GM18499 (cell line): ENCODE results near the gene CLDND1.

Experiments used
- ATAC-seq: cut with Tn5 transposase; IDR thresholded peaks from one replicate; pipeline ENCODE4 v1.9.1; 2021; ENCODE audit warnings: moderate number of reproducible peaks; ENCODE audit not compliant: insufficient read depth, unreplicated experiment

Gene CLDND1

GRCh38 chr3:98521897-98522543 lies 682 bp downstream of the CLDND1 start:
- peak; percentile 31 for ATAC-seq

GRCh38 chr3:98519351-98519750 lies 3.4 kb downstream of the CLDND1 start:
- ATAC-seq, result no peak

- ATAC-seq, result no peak
Observed at GRCh38 chr3:98518816-98519215, 3.9 kb downstream of the CLDND1 start.

- no peak for ATAC-seq
Observed at GRCh38 chr3:98514948-98515347, 7.8 kb downstream of the CLDND1 start.

- no peak for ATAC-seq
Observed at GRCh38 chr3:98513736-98514135, 9.0 kb downstream of the CLDND1 start.

GRCh38 chr3:98513091-98513511 lies 9.6 kb downstream of the CLDND1 start:
- no peak for ATAC-seq

- no peak for ATAC-seq
Observed at GRCh38 chr3:98512576-98512975, 10.1 kb downstream of the CLDND1 start.

GRCh38 chr3:98508582-98508981 lies 14.1 kb downstream of the CLDND1 start:
- ATAC-seq, result no peak

GRCh38 chr3:98504539-98504938 lies 18.2 kb downstream of the CLDND1 start:
- ATAC-seq, result no peak

GRCh38 chr3:98501863-98502576 lies 20.7 kb downstream of the CLDND1 start:
- ATAC-seq, result no peak

GRCh38 chr3:98501270-98501669 lies 21.4 kb downstream of the CLDND1 start:
- no peak for ATAC-seq

GRCh38 chr3:98500019-98500418 lies 22.7 kb downstream of the CLDND1 start:
- no peak for ATAC-seq

GRCh38 chr3:98497381-98497780 lies 25.3 kb downstream of the CLDND1 start, which contains the start of gene OR5K2:
Gene OR5K2, plus strand, starts transcription at chr3:98497681. Its CDS starts 0 bp downstream, at chr3:98497681.
- ATAC-seq, result no peak

- no peak for ATAC-seq
Observed at GRCh38 chr3:98483626-98484025, 39.1 kb downstream of the CLDND1 start.

- no peak for ATAC-seq
Observed at GRCh38 chr3:98482717-98483482, 39.8 kb downstream of the CLDND1 start.
